HG03196 (cell line): ENCODE data around the gene TMIGD3.
"Not testable (repeated sequence)": the region's sequence is repeated elsewhere in the genome, so short reads cannot be mapped to it uniquely, and the experiment has no call there.

Experiments used
- ATAC-seq: cut with Tn5 transposase; IDR thresholded peaks from one replicate; pipeline ENCODE4 v1.9.1; 2021; ENCODE audit not compliant: unreplicated experiment

The TMIGD3 gene

GRCh38 chr1:111503585-111504060, at the start of gene TMIGD3, which contains the start of gene ADORA3:
TMIGD3 (minus strand) TSS chr1:111503633; CDS start chr1:111503354, 279 bp downstream.
ADORA3 (minus strand) TSS chr1:111503633; CDS start chr1:111503354, 279 bp downstream.
- no peak for ATAC-seq

- no peak for ATAC-seq
Measured at GRCh38 chr1:111553196-111553595, 49.8 kb upstream of the TMIGD3 start.

DNA sequence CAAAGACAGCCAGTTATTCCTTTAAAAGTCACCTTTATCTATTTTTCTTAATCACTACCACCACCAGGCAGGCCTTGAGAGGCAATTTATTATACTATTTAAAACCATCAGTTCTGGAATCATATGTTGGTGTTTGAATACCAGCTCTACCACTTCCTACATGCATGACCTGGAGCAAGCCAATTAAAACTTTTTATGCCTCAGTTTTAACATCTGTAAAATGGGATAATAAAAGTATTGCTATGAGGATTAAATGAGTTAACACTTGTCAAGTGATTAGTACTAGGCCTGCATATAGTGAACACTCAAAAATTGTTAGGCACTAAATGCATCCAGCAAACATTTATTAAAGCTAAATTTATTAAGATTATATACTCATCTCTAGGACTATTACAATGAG, 49.2 kb upstream of the TMIGD3 start:
- ATAC-seq, result no peak

- ATAC-seq, result no peak
Measured at GRCh38 chr1:111551623-111552411, 48.4 kb upstream of the TMIGD3 start.

DNA sequence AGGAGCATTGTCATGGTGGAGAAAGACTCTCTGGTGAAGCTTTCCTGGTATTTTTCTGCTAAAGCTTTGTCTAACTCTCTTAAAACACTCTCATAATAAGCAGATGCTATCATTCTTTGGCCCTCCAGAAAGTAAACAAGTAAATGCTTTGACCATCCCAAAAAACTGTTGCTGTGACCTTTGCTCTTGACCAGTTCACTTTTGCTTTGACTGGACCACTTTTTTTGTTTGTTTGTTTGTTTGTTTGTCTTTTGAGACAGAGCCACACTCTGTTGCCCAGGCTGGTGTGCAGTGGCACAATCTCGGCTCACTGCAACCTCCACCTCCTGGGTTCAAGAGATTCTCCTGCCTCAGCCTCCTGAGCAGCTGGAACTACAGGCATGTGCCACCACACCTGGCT, 44.4 kb upstream of the TMIGD3 start:
- ATAC-seq, result not testable (repeated sequence)

- no peak for ATAC-seq
Measured at GRCh38 chr1:111542187-111542586, 38.8 kb upstream of the TMIGD3 start.

- ATAC-seq, result no peak
Measured at GRCh38 chr1:111541721-111542120, 38.3 kb upstream of the TMIGD3 start.

GRCh38 chr1:111540928-111541327, 37.5 kb upstream of the TMIGD3 start:
- ATAC-seq, result no peak

- ATAC-seq, result no peak
Measured at GRCh38 chr1:111538343-111539025, 35.1 kb upstream of the TMIGD3 start.

GRCh38 chr1:111535256-111536191, 32.1 kb upstream of the TMIGD3 start:
- ATAC-seq, result no peak

- ATAC-seq, result no peak
Measured at GRCh38 chr1:111520053-111520452, 16.6 kb upstream of the TMIGD3 start.

GRCh38 chr1:111517469-111518225, 14.2 kb upstream of the TMIGD3 start:
- ATAC-seq, result no peak

DNA sequence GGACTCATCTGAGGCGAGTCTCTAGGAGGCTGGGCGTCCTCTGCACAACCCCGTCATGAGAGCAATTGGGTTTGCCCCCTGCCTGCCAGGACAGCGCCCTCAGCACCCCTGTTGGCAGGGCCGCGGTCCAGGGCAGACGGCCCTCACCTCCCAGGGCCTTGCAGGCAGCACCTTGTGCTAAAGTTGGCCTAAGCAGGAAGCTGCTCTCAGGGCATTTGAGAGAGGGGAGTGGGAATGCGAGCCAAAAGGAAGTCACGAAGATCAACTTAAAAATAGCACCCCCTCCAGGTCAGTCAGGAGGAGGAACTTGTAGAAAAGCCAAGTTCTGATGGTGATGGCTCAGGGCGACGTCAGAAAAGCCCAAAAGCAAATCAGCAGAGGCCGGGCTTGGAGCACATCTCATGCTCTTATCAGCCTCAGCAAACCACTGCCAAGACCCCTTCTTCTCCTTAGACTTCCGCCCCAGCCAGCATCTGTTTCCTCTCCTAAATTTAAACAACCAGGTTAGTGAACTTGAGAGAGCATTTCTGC, 12.6 kb upstream of the TMIGD3 start:
- ATAC-seq, result no peak

DNA sequence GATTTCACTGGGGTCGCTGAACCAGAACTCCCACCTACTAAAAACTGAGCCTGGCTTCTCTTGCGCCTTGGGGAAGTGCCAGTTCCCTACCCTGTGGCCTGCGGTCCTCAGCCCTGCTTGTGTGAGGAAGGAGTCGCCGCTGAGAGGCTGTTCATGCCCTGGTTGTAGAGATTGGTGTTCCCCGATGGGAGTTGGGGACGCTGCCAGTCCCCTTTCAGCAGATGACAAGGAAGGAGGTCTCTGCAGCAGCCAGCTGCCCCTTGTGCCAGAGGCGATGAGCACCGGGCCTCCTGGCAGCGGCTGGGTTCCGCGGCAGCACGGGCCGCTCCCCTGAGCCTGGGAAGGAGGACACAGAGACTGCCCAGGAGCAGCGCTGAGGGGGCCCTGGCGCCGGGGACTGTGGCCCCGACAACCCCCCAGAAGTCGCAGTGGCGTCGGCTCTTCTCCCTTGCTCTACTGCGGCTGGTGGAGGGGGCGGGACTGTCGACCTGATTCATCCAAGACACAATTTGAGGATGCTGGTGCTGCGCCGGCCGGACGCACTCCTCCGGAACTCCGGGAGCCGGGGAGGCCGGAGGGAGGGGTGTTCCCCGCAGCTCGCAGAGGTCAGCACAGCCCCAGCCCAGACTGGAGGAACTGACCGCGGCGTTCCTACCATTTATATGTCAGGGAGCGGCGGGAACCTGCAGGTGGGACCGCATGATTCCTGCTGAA, 12.0 kb upstream of the TMIGD3 start:
- ATAC-seq, result no peak

DNA sequence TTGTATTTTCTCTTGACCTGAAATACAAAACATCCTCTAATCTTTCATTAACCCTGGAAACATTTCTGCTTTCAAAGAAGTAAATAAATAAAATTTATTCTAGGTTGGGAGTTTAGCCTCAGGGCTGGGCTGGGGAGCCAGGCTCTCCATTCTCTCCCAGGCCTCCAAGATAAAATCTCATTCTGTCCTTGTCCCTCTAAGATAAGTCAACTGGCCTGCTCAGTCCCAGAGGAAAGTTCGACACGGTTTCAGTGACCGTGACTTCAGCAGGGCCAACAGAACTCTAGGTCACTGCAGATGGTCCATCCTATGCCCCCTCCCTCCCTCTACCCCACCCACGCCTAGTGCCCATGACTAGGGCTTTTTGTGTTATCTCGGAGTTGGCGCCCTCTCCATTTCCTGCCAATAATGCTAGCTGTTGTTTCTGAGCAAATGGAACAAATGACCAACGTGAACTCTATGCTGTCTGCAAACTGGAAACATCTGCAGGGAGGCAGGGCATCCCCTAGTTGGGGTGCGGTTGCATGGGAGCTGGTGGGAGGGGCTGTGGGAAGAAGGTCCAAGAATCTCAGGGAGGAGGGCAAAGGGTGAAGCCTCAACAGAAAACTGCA, 10.1 kb upstream of the TMIGD3 start:
- ATAC-seq, result no peak

- no peak for ATAC-seq
Measured at GRCh38 chr1:111512931-111513330, 9.5 kb upstream of the TMIGD3 start.

DNA sequence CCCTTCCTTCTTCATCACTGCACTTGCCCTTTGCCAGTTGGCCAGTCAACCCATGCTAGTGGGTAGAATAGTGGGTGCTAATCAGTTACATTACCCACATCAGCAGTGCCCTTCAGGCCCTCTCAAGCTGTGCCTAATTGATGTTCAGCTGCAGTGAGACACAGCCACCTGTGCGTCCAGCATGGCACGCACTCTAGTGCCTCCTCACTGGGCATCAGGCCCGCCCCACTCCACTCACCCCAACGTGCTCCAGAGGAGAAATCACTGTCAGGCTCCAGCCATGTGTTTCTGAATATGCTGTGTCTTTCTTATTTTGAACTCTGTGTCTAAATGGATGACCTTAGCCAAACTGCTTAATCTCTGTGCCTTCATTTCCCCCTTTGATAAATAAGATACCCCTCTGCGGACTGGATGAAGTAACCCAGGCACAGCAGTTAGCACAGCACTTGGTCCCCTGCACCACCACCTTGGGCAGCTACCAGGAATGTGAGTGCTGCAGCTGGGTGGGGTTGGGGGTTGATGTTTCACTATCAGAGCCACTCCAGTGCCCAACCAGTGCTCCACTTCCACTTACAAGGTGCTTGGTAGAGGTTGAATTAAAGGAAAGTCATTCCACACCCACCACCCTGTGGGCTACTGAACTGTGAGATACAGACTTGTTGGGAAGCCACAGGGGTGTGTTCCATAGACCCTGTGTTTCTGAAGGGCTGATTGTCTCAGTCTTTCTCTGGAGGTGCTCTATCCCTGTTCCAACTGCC, 8.9 kb upstream of the TMIGD3 start:
- no peak for ATAC-seq

DNA sequence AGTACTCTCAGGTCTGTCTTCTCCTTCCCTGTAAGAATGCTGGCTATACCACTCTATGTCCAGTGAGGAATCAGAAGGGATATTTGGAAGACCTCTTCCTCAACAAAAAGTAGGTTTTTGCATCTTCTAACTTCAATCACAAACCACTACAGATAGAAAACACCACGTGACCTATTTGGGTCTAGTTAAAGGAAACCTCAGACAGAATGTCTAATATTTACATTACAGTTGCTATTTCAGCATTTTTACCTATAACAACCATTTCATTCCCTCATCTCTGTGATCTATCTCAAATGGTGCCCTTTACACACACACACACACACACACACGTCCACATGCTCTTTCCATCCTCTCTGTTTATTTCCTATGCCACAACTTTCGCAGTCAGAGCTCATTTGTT, 7.9 kb upstream of the TMIGD3 start:
- no peak for ATAC-seq
